ENCODE results near the gene SPON2.

Gene SPON2

GRCh38 chr4:1214101-1215095 is 42.0 kb upstream of the SPON2 start:
- WGBS (ENCODE audit: insufficient coverage, insufficient read length), result no CpG with 5 or more reads among the region's 48 CpGs
- peaks cover 49% of the 10 kb centered on the region for H3K36me3 ChIP-seq (ENCODE audit: control insufficient read depth, insufficient read depth, low read length)

DNA sequence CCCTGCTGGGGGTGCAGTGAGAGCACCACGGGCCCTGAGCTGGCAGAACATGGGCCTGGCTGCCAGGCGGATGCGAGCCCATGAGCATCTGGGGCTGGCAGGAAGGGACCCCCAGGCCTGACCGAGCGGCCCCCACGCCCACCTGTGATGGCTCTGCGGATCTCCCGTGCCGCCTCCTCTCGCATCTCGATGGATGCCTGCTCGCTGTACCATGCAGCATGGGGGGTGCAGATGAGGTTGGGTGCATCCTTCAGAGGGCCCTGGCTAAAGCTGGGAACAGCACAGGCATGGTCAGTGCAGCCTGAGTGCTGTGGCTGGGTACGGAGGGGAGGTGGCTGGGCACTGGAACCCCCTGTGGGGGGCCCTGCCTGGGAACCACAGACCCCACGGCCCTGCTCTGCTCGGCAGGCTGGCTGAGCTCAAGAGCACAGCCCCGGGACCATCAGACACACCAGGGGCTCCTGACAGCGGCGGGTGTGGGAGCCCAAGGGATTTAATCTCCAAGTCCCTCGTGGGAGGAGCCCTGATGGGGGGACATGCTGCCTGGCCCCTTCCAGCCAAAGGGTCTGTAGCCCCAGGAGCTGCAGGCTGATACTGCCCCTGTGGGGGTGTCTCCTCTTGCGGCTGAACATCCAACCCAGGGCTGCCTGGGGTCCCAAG is 41.1 kb upstream of the SPON2 start:
- no peak for DNase-seq (ENCODE audit: low read depth, low spot score)
- H3K4me3 ChIP-seq (ENCODE audit: low read length), result no peak overlapping the region
- H3K9me3 ChIP-seq (ENCODE audit: control insufficient read depth, insufficient read depth, low read length), result no peaks in the 10 kb centered on the region
- peaks cover 54% of the 10 kb centered on the region for H3K36me3 ChIP-seq (ENCODE audit: control insufficient read depth, insufficient read depth, low read length)
- H3K4me1 ChIP-seq (ENCODE audit: control insufficient read depth, insufficient read depth, low read length), result no peaks in the 10 kb centered on the region
- WGBS (ENCODE audit: insufficient coverage, insufficient read length), result no CpG with 5 or more reads among the region's 20 CpGs
- H3K27me3 ChIP-seq (ENCODE audit: control insufficient read depth, insufficient read depth, low read length), result no peaks in the 10 kb centered on the region
- no peak overlapping the region for H3K27ac ChIP-seq (ENCODE audit: low read length)

More at GRCh38 chr4:1214101-1215095, 42.0 kb upstream of the SPON2 start:
- H3K27ac ChIP-seq (ENCODE audit: low read length), result no peak overlapping the region
- H3K27me3 ChIP-seq (ENCODE audit: control insufficient read depth, insufficient read depth, low read length), result no peaks in the 10 kb centered on the region
- H3K4me1 ChIP-seq (ENCODE audit: control insufficient read depth, insufficient read depth, low read length), result no peaks in the 10 kb centered on the region
- H3K4me3 ChIP-seq (ENCODE audit: low read length), result no peak overlapping the region
- H3K9me3 ChIP-seq (ENCODE audit: control insufficient read depth, insufficient read depth, low read length), result no peaks in the 10 kb centered on the region
- DNase-seq (ENCODE audit: low read depth, low spot score), result no peak

GRCh38 chr4:1212546-1213335 is 40.4 kb upstream of the SPON2 start:
- peaks cover 55% of the 10 kb centered on the region for H3K36me3 ChIP-seq (ENCODE audit: control insufficient read depth, insufficient read depth, low read length)
- H3K4me1 ChIP-seq (ENCODE audit: control insufficient read depth, insufficient read depth, low read length), result no peaks in the 10 kb centered on the region
- H3K27ac ChIP-seq (ENCODE audit: low read length), result no peak overlapping the region
- H3K4me3 ChIP-seq (ENCODE audit: low read length), result no peak overlapping the region
- no peak for DNase-seq (ENCODE audit: low read depth, low spot score)
- no peaks in the 10 kb centered on the region for H3K27me3 ChIP-seq (ENCODE audit: control insufficient read depth, insufficient read depth, low read length)
- no peaks in the 10 kb centered on the region for H3K9me3 ChIP-seq (ENCODE audit: control insufficient read depth, insufficient read depth, low read length)
- no CpG with 5 or more reads among the region's 20 CpGs for WGBS (ENCODE audit: insufficient coverage, insufficient read length)

DNA sequence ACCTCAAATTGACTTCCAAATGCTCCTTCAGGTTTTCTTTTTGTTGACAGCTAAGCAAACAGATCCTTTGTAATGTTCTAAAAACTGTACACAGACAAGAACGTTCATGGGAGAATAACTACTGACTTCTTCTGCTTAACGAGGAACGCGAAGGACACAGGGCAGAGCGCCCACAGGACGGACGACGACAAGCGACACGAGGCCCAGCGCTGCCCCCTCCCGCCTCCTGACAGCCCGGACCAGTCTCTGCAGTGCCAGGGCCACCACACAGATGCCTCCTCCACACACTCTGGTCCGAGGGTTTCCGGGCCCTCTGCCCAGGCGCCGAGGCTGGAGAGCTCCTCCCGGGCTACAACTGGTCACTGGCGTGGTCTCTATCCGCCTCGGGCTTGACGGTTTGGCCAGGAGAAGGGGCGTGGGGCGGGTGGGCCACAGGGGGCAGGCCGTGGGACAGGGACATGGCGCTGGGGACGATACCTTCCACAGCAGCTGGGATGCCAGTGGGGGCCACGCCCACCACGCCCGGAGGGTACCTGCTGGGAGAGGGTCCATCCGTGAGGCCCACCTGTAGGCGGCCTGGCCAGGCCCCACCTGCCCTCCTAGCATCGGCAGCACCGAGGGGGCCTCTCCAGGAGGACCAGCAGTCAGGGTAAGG is 39.6 kb upstream of the SPON2 start:
- H3K4me3 ChIP-seq (ENCODE audit: low read length), result no peak overlapping the region
- H3K36me3 ChIP-seq (ENCODE audit: control insufficient read depth, insufficient read depth, low read length), result peaks cover 52% of the 10 kb centered on the region
- no peak overlapping the region for H3K27ac ChIP-seq (ENCODE audit: low read length)
- H3K4me1 ChIP-seq (ENCODE audit: control insufficient read depth, insufficient read depth, low read length), result no peaks in the 10 kb centered on the region
- H3K27me3 ChIP-seq (ENCODE audit: control insufficient read depth, insufficient read depth, low read length), result no peaks in the 10 kb centered on the region
- H3K9me3 ChIP-seq (ENCODE audit: control insufficient read depth, insufficient read depth, low read length), result no peaks in the 10 kb centered on the region
- no CpG with 5 or more reads among the region's 34 CpGs for WGBS (ENCODE audit: insufficient coverage, insufficient read length)
- DNase-seq (ENCODE audit: low read depth, low spot score), result no peak

DNA sequence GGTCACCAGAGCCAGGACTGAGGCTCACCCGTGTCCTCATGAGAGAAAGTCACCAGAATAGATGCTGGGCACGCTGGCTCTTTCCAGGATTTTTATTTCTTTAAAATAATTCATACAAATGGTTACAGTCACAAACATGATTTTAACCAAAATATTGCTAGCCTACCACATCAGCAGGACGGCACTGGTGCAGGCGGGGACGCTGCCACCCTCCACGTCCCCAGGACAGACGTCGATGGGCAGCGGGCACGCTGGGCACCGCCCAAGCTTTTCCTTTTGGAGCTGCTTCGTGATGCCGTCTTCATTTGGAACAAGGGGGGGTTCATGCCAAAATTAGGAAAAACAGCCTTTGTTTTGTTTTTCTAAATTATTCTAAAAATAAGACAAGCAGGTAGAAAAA is 39.0 kb upstream of the SPON2 start:
- no peak overlapping the region for H3K27ac ChIP-seq (ENCODE audit: low read length)
- DNase-seq (ENCODE audit: low read depth, low spot score), result no peak
- H3K36me3 ChIP-seq (ENCODE audit: control insufficient read depth, insufficient read depth, low read length), result peaks cover 47% of the 10 kb centered on the region
- no peaks in the 10 kb centered on the region for H3K27me3 ChIP-seq (ENCODE audit: control insufficient read depth, insufficient read depth, low read length)
- no CpG with 5 or more reads among the region's 13 CpGs for WGBS (ENCODE audit: insufficient coverage, insufficient read length)
- H3K9me3 ChIP-seq (ENCODE audit: control insufficient read depth, insufficient read depth, low read length), result no peaks in the 10 kb centered on the region
- no peaks in the 10 kb centered on the region for H3K4me1 ChIP-seq (ENCODE audit: control insufficient read depth, insufficient read depth, low read length)
- H3K4me3 ChIP-seq (ENCODE audit: low read length), result no peak overlapping the region

GRCh38 chr4:1210971-1211370 is 38.6 kb upstream of the SPON2 start:
- H3K27ac ChIP-seq (ENCODE audit: low read length), result no peak overlapping the region
- H3K9me3 ChIP-seq (ENCODE audit: control insufficient read depth, insufficient read depth, low read length), result no peaks in the 10 kb centered on the region
- H3K27me3 ChIP-seq (ENCODE audit: control insufficient read depth, insufficient read depth, low read length), result no peaks in the 10 kb centered on the region
- H3K4me3 ChIP-seq (ENCODE audit: low read length), result no peak overlapping the region
- WGBS (ENCODE audit: insufficient coverage, insufficient read length), result no CpG with 5 or more reads among the region's 10 CpGs
- no peaks in the 10 kb centered on the region for H3K4me1 ChIP-seq (ENCODE audit: control insufficient read depth, insufficient read depth, low read length)
- no peak for DNase-seq (ENCODE audit: low read depth, low spot score)
- H3K36me3 ChIP-seq (ENCODE audit: control insufficient read depth, insufficient read depth, low read length), result peaks cover 43% of the 10 kb centered on the region

- Histone ChIP-seq H3K4me1 (ENCODE audit: control insufficient read depth, insufficient read depth, low read length) (no peaks in the 10 kb centered on the region), H3K27me3 (ENCODE audit: control insufficient read depth, insufficient read depth, low read length) (no peaks in the 10 kb centered on the region), H3K27ac (ENCODE audit: low read length) (no peak overlapping the region), H3K9me3 (ENCODE audit: control insufficient read depth, insufficient read depth, low read length) (no peaks in the 10 kb centered on the region), H3K36me3 (ENCODE audit: control insufficient read depth, insufficient read depth, low read length) (peaks cover 37% of the 10 kb centered on the region), H3K4me3 (ENCODE audit: low read length) (no peak overlapping the region)
- DNase-seq (ENCODE audit: low read depth, low spot score), result no peak
- no CpG with 5 or more reads among the region's 22 CpGs for WGBS (ENCODE audit: insufficient coverage, insufficient read length)
Observed at GRCh38 chr4:1210241-1210841, 38.0 kb upstream of the SPON2 start.

DNA sequence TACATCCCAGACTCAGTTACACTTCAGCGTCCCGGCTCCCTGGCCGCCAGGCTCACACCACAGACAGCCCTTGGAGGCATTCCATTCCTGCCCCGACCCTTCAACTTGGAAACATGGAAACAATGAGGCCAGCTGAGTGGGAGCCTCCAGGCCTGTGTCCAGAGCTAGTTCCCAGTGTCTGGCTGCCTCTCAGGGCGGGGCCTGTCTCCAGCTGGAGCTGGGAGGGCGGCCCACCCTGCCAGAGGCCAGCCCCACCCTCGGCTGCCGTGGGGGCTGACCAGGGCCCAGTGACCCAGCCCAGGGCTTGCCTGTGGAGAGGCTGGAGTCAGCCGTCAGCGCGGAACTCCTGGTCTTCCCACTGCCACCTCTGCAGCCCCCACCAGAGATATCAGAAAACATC is 37.4 kb upstream of the SPON2 start:
- H3K4me1 ChIP-seq (ENCODE audit: control insufficient read depth, insufficient read depth, low read length), result no peaks in the 10 kb centered on the region
- H3K4me3 ChIP-seq (ENCODE audit: low read length), result no peak overlapping the region
- peaks cover 33% of the 10 kb centered on the region for H3K36me3 ChIP-seq (ENCODE audit: control insufficient read depth, insufficient read depth, low read length)
- no peak overlapping the region for H3K27ac ChIP-seq (ENCODE audit: low read length)
- DNase-seq (ENCODE audit: low read depth, low spot score), result no peak
- H3K9me3 ChIP-seq (ENCODE audit: control insufficient read depth, insufficient read depth, low read length), result no peaks in the 10 kb centered on the region
- no CpG with 5 or more reads among the region's 11 CpGs for WGBS (ENCODE audit: insufficient coverage, insufficient read length)
- H3K27me3 ChIP-seq (ENCODE audit: control insufficient read depth, insufficient read depth, low read length), result no peaks in the 10 kb centered on the region

GRCh38 chr4:1208970-1209704 is 36.8 kb upstream of the SPON2 start:
- Histone ChIP-seq H3K27me3 (ENCODE audit: control insufficient read depth, insufficient read depth, low read length) (no peaks in the 10 kb centered on the region), H3K9me3 (ENCODE audit: control insufficient read depth, insufficient read depth, low read length) (no peaks in the 10 kb centered on the region), H3K27ac (ENCODE audit: low read length) (no peak overlapping the region), H3K36me3 (ENCODE audit: control insufficient read depth, insufficient read depth, low read length) (peaks cover 32% of the 10 kb centered on the region), H3K4me3 (ENCODE audit: low read length) (no peak overlapping the region), H3K4me1 (ENCODE audit: control insufficient read depth, insufficient read depth, low read length) (no peaks in the 10 kb centered on the region)
- DNase-seq (ENCODE audit: low read depth, low spot score), result no peak
- no CpG with 5 or more reads among the region's 31 CpGs for WGBS (ENCODE audit: insufficient coverage, insufficient read length)
